H1 (cell line): ENCODE measurements around the gene RIPOR2.

Experiments used
- CBX5 ChIP-seq: fragments of 300-800, 300-1000 bp; sonication (generic); IDR thresholded peaks from 2 replicates; pipeline ENCODE4 v1.7.1; 2016; ENCODE audit warnings: antibody characterized with exemption, low read length, low read depth
- CEBPB ChIP-seq: IDR thresholded peaks from 2 replicates; pipeline ENCODE4 v1.6.1; 2012; ENCODE audit warnings: low read depth, low read length
- CTCF ChIP-seq, 3 experiments: IDR thresholded peaks; 1 replicate in 2 of 3; 2 replicates in 1 of 3; pipeline versions ENCODE4 v1.5.1 to v1.6.1; 2011; ENCODE audit warnings: low read length in 3 of 3, mild to moderate bottlenecking in 3 of 3, inconsistent platforms in 2 of 3, low read depth in 1 of 3, moderate library complexity in 1 of 3; ENCODE audit not compliant: insufficient read depth in 1 of 3; ENCODE audit errors: control extremely low read depth in 1 of 3
- EP300 ChIP-seq, 2 experiments: IDR thresholded peaks; 1 replicate in 1 of 2; 2 replicates in 1 of 2; pipeline ENCODE4 v1.6.1; 2011 to 2012; ENCODE audit warnings: low read depth in 2 of 2, low read length in 2 of 2, mild to moderate bottlenecking in 2 of 2, borderline replicate concordance in 1 of 2, inconsistent platforms in 1 of 2, moderate library complexity in 1 of 2
- MAX ChIP-seq: IDR thresholded peaks from 2 replicates; pipeline ENCODE4 v1.6.1; 2012; ENCODE audit warnings: inconsistent platforms
- PHF8 ChIP-seq: fragments of 200-600 bp; sonication (generic); conservative IDR thresholded peaks from 2 replicates; pipeline ENCODE4 v1.7.1; 2012; ENCODE audit warnings: low read depth, mild to moderate bottlenecking, inconsistent platforms, low read length, moderate library complexity
- POLR2AphosphoS5 ChIP-seq: IDR thresholded peaks from 2 replicates; pipeline ENCODE4 v1.6.1; 2011; ENCODE audit warnings: low read depth, low read length
- SIN3A ChIP-seq, 2 experiments: IDR thresholded peaks in 1 of 2; conservative IDR thresholded peaks in 1 of 2; 2 replicates each; pipeline ENCODE4 v1.6.1; 2011 to 2012; ENCODE audit warnings: low read length in 2 of 2, improper control_type of control experiment in 1 of 2, low read depth in 1 of 2, mild to moderate bottlenecking in 1 of 2
- TBP ChIP-seq: IDR thresholded peaks from 2 replicates; pipeline ENCODE4 v1.6.1; 2011; ENCODE audit warnings: low read depth, low read length, improper control_type of control experiment
- TCF12 ChIP-seq: IDR thresholded peaks from 2 replicates; pipeline ENCODE4 v1.6.1; 2011; ENCODE audit warnings: low read depth, mild to moderate bottlenecking, low read length
- USF2 ChIP-seq: IDR thresholded peaks from 2 replicates; pipeline ENCODE4 v1.6.1; 2011; ENCODE audit warnings: low read length, improper control_type of control experiment
- YY1 ChIP-seq: IDR thresholded peaks from 2 replicates; pipeline ENCODE4 v1.6.1; 2011; ENCODE audit warnings: low read depth, mild to moderate bottlenecking, low read length

- no peak for TF ChIP-seq TBP
- TF ChIP-seq YY1: no peak
- TF ChIP-seq CTCF (IDR thresholded peaks at IDR 0.05; ENCODE audit: control extremely low read depth in 1 of 3, insufficient read depth in 1 of 3, low read depth in 1 of 3, low read length in 3 of 3): no peak
- TF ChIP-seq CBX5: no peak
- no peak for TF ChIP-seq MAX
- TF ChIP-seq SIN3A (conservative IDR thresholded peaks at IDR 0.05 in 1 of 2, IDR thresholded peaks at IDR 0.05 in 1 of 2; ENCODE audit: low read depth in 1 of 2, low read length in 2 of 2): no peak
- TF ChIP-seq POLR2AphosphoS5: no peak
- TF ChIP-seq EP300 (IDR thresholded peaks at IDR 0.05; ENCODE audit: borderline replicate concordance in 1 of 2, low read depth in 2 of 2, low read length in 2 of 2): no peak
- TF ChIP-seq USF2: no peak
- TF ChIP-seq PHF8: no peak
- no peak for TF ChIP-seq TCF12
- TF ChIP-seq CEBPB: no peak
Measured at GRCh38 chr6:24951811-24952299, 16.1 kb upstream of the RIPOR2 start.
